IMR-90 (cell line): ENCODE data around the gene SP3. TPM values are rescaled to one million over a fixed set of nuclear protein-coding genes. Genes with fewer than 3 reads are reported as not detected.

Experiments used
- ATAC-seq: fragments of 200-7000 bp; cut with Tn5 transposase; 2 replicates; pipeline ENCODE4 v1.9.1; 2020; ENCODE audit warnings: low read depth, mild to moderate bottlenecking, moderate library complexity
- BruUV-seq: library from RNA; stranded (reverse); fragments of 400-500 nt; replicated peaks from 2 replicates; lab custom pipeline; 2021; lab: Mats Ljungman, UMichigan
- CTCF ChIA-PET: fragments of 300-600 bp; formaldehyde crosslinking; extraction: SDS; loops from one replicate; lab custom pipeline; 2021; ENCODE audit warnings: antibody characterized with exemption; lab: Yijun Ruan, JAX
- POLR2A ChIA-PET: fragments of 300-600 bp; sonication (Branson Sonifier 250); formaldehyde crosslinking; loops from one replicate; lab custom pipeline; 2022; ENCODE audit warnings: antibody characterized with exemption; ENCODE audit not compliant: unreplicated experiment; lab: Charles Lee
- DNase-seq: peaks from one replicate; pipeline ENCODE4 v3.0.0; 2013
- H2AFZ ChIP-seq: replicated peaks from 2 replicates; pipeline ENCODE3; 2013; ENCODE audit warnings: low read length, mild to moderate bottlenecking; ENCODE audit not compliant: poor library complexity
- H2AK5ac ChIP-seq: 2 replicates; pipeline ENCODE4 v1.6.1; 2013; ENCODE audit warnings: low read depth, low read length, inconsistent platforms
- H2AK9ac ChIP-seq: replicated peaks from 2 replicates; pipeline ENCODE3; 2013; ENCODE audit warnings: mild to moderate bottlenecking, low read depth, low read length, moderate library complexity; ENCODE audit not compliant: poor library complexity
- H2BK120ac ChIP-seq: 2 replicates; pipeline ENCODE4 v1.6.1; 2013; ENCODE audit warnings: low read depth, low read length, inconsistent platforms
- H2BK15ac ChIP-seq: 3 replicates; pipeline ENCODE4 v1.6.1; 2013; ENCODE audit warnings: low read depth, low read length, inconsistent platforms
- H2BK20ac ChIP-seq: 2 replicates; pipeline ENCODE4 v1.6.1; 2013; ENCODE audit warnings: low read depth, mild to moderate bottlenecking, inconsistent platforms, low read length, moderate library complexity
- H2BK5ac ChIP-seq: 2 replicates; pipeline ENCODE4 v1.6.1; 2013; ENCODE audit warnings: mild to moderate bottlenecking, low read depth, low read length, inconsistent platforms; ENCODE audit not compliant: poor library complexity, severe bottlenecking
- H3K14ac ChIP-seq: replicated peaks from 2 replicates; pipeline ENCODE4 v1.6.1; 2013; ENCODE audit warnings: low read depth, low read length, inconsistent platforms
- H3K18ac ChIP-seq: 2 replicates; pipeline ENCODE4 v1.6.1; 2013; ENCODE audit warnings: low read depth, low read length, control low read depth
- H3K23ac ChIP-seq: 2 replicates; pipeline ENCODE4 v1.6.1; 2013; ENCODE audit warnings: low read depth, low read length, inconsistent platforms
- H3K27ac ChIP-seq: 2 replicates; pipeline ENCODE4 v1.5.1; 2013; ENCODE audit warnings: mild to moderate bottlenecking, control low read depth, low read length; ENCODE audit not compliant: insufficient read depth
- H3K27me3 ChIP-seq: 2 replicates; pipeline ENCODE4 v1.6.1; 2013; ENCODE audit warnings: low read length; ENCODE audit not compliant: control insufficient read depth, insufficient read depth
- H3K36me3 ChIP-seq: 2 replicates; pipeline ENCODE4 v1.6.1; 2013; ENCODE audit warnings: low read length, mixed read lengths; ENCODE audit not compliant: control insufficient read depth, insufficient read depth
- H3K4ac ChIP-seq: 2 replicates; pipeline ENCODE4 v1.6.1; 2013; ENCODE audit warnings: low read depth, low read length, inconsistent platforms
- H3K4me1 ChIP-seq: 2 replicates; pipeline ENCODE4 v1.6.1; 2013; ENCODE audit warnings: low read length, mixed read lengths; ENCODE audit not compliant: control insufficient read depth, insufficient read depth
- H3K4me2 ChIP-seq: 2 replicates; pipeline ENCODE4 v1.6.1; 2013; ENCODE audit warnings: low read depth, mild to moderate bottlenecking, control low read depth, low read length, moderate library complexity
- H3K4me3 ChIP-seq: 2 replicates; pipeline ENCODE4 v1.5.1; 2013; ENCODE audit warnings: low read depth, mild to moderate bottlenecking, control low read depth, low read length, moderate library complexity; ENCODE audit not compliant: insufficient read depth
- H3K56ac ChIP-seq: 2 replicates; pipeline ENCODE4 v1.6.1; 2013; ENCODE audit warnings: low read length, inconsistent platforms; ENCODE audit not compliant: insufficient read depth; ENCODE audit errors: extremely low read depth
- H3K79me1 ChIP-seq, 2 experiments: 2 replicates each; pipeline ENCODE4 v1.6.1; 2013; ENCODE audit warnings: low read length in 2 of 2, inconsistent platforms in 1 of 2, low read depth in 1 of 2
- H3K9ac ChIP-seq: 2 replicates; pipeline ENCODE4 v1.6.1; 2013; ENCODE audit warnings: low read depth, low read length, control low read depth
- H3K9me1 ChIP-seq: 2 replicates; pipeline ENCODE4 v1.6.1; 2013; ENCODE audit warnings: low read length, inconsistent platforms; ENCODE audit not compliant: insufficient read depth
- H3K9me3 ChIP-seq: 2 replicates; pipeline ENCODE4 v1.6.1; 2013; ENCODE audit warnings: low read length; ENCODE audit not compliant: control insufficient read depth, insufficient read depth
- H4K20me1 ChIP-seq: 2 replicates; pipeline ENCODE4 v1.6.1; 2013; ENCODE audit warnings: low read length, inconsistent platforms; ENCODE audit not compliant: insufficient read depth
- H4K5ac ChIP-seq: 2 replicates; pipeline ENCODE4 v1.6.1; 2013; ENCODE audit warnings: mild to moderate bottlenecking, low read depth, low read length, control low read depth
- H4K8ac ChIP-seq, 2 experiments: 2 replicates each; pipeline ENCODE4 v1.6.1; 2013; ENCODE audit warnings: low read depth in 2 of 2, low read length in 2 of 2, control low read depth in 1 of 2, inconsistent platforms in 1 of 2
- H4K91ac ChIP-seq: 2 replicates; pipeline ENCODE4 v1.6.1; 2013; ENCODE audit warnings: low read depth, low read length, inconsistent platforms; ENCODE audit not compliant: insufficient read depth
- CEBPB ChIP-seq: IDR thresholded peaks from 2 replicates; pipeline ENCODE4 v1.6.1; 2012; ENCODE audit warnings: low read depth, low read length, improper control_type of control experiment
- CHD1 ChIP-seq: IDR thresholded peaks from 2 replicates; pipeline ENCODE4 v1.6.1; 2012; ENCODE audit warnings: low read depth, low read length, improper control_type of control experiment
- FOS ChIP-seq: fragments of 150-350 bp; IDR thresholded peaks from 2 replicates; pipeline ENCODE4 v1.6.1; 2016; ENCODE audit warnings: low read depth, low read length
- MAZ ChIP-seq: IDR thresholded peaks from 2 replicates; pipeline ENCODE4 v1.6.1; 2012; ENCODE audit warnings: low read depth, mild to moderate bottlenecking, low read length, improper control_type of control experiment, moderate library complexity, borderline replicate concordance
- MXI1 ChIP-seq: IDR thresholded peaks from 2 replicates; pipeline ENCODE4 v1.6.1; 2012; ENCODE audit warnings: low read depth, mild to moderate bottlenecking, low read length, moderate library complexity, borderline replicate concordance
- POLR2A ChIP-seq: IDR thresholded peaks from 2 replicates; pipeline ENCODE4 v1.6.1; 2012; ENCODE audit warnings: mild to moderate bottlenecking, low read depth, low read length
- RAD21 ChIP-seq: IDR thresholded peaks from 2 replicates; pipeline ENCODE4 v1.6.1; 2012; ENCODE audit warnings: low read length, improper control_type of control experiment
- RCOR1 ChIP-seq: IDR thresholded peaks from 2 replicates; pipeline ENCODE4 v1.6.1; 2012; ENCODE audit warnings: mild to moderate bottlenecking, low read length, improper control_type of control experiment; ENCODE audit not compliant: insufficient replicate concordance
- RFX5 ChIP-seq: IDR thresholded peaks from 2 replicates; pipeline ENCODE4 v1.8.0; 2012; ENCODE audit warnings: low read depth, mild to moderate bottlenecking, low read length, moderate library complexity
- SMC3 ChIP-seq: fragments of 150-350 bp; IDR thresholded peaks from 2 replicates; pipeline ENCODE4 v1.6.1; 2016; ENCODE audit warnings: low read depth, mild to moderate bottlenecking, antibody characterized with exemption, low read length, moderate library complexity
- WGBS, 2 experiments: methylation state at CpG; one replicate each; pipeline versions ENCODE4 v1.1.5 to v1.1.7; 2013; ENCODE audit warnings: missing lambda C conversion rate in 2 of 2; ENCODE audit not compliant: insufficient read length in 1 of 2; ENCODE audit errors: extremely low coverage in 2 of 2; 5-methylcytosine and 5-hydroxymethylcytosine counted together
- dilution Hi-C: fragments of 300-500 bp; cut with HindIII; formaldehyde crosslinking; loops from one replicate; pipeline ENCODE4 v1.14.3; 2018; ENCODE audit warnings: low sequenced_read_pairs; ENCODE audit not compliant: unreplicated experiment
- in situ Hi-C: fragments of 300-500 bp; cut with MboI; formaldehyde crosslinking; loops from 3 replicates; pipeline ENCODE4 v1.14.3; 2019; ENCODE audit warnings: low sequenced_read_pairs, inconsistent platforms, mixed read lengths
- intact Hi-C: fragments of 100-400 bp; cut with micrococcal nuclease; formaldehyde crosslinking; loops from 2 replicates; pipeline ENCODE4 v1.10.0; 2022
- polyA plus RNA-seq, 3 experiments: library from polyadenylated mRNA; depleted of rRNA; stranded (reverse); fragments of >200 nt; gene quantifications; 2 replicates each; pipeline ENCODE4 v1.2.3, GENCODE V29; 2012; ENCODE audit warnings: low replicate concordance in 1 of 3
- total RNA-seq: library from RNA; depleted of rRNA; stranded (reverse); fragments of >200 nt; gene quantifications from 2 replicates; pipeline ENCODE4 v1.2.3, GENCODE V29; 2012
- TF ChIP-seq, protein P1 (sequence below): fragments of 150-350 bp; IDR thresholded peaks from 2 replicates; pipeline ENCODE4 v1.6.1; 2016; ENCODE audit warnings: low read depth, mild to moderate bottlenecking, low read length, moderate library complexity, borderline replicate concordance
- TF ChIP-seq, protein P2 (sequence below): fragments of 150-350 bp; IDR thresholded peaks from 2 replicates; pipeline ENCODE4 v1.6.1; 2017; ENCODE audit warnings: mild to moderate bottlenecking, antibody characterized with exemption, low read length, low read depth

Gene SP3
- total and polyA plus RNA-seq, 2 of the 4 experiments (the other 2 are of a cell fraction) = 26.7 to 136 TPM

DNA sequence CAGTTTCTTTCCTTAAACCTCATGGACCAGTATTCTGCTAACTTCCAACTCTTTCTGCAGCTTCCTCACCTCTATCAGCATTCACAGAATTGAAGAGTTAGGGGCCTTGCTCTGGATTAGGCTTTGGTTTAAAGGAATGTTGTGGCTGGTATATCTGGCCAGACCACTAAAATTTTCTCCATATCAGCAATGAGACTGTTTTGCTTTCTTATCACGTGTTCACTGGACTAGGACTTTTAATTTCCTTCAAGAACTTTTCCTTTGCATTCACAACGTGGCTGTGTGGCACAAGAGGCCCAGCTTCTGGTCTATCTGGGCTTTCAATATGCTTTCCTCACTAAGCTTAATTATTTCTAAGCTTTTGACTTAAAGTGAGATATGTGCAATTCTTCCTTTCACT is 33.4 kb downstream of the SP3 start:
- H4K8ac ChIP-seq = no peak overlapping the region
- dilution Hi-C loops = no loop called here
- no peaks in the 10 kb centered on the region for H3K9me3 ChIP-seq
- H2AK9ac ChIP-seq = no peak overlapping the region
- POLR2A ChIA-PET = no interaction called here
- CTCF ChIA-PET = interaction anchor here (1.0 kb wide), 1 partner anchor 9 kb away, joined by 3 read pairs; no protein-coding TSS in a partner anchor
- no peak overlapping the region for H3K14ac ChIP-seq
- H4K5ac ChIP-seq = no peak overlapping the region
- peaks cover 9% of the 10 kb centered on the region for H3K36me3 ChIP-seq
- 0 out of 2 replicates have a peak, but pooled peaks cover 5% of the 10 kb centered on the region for H3K9me1 ChIP-seq
- BruUV-seq = no TSS peak
- H3K23ac ChIP-seq = no peak overlapping the region
- H3K4ac ChIP-seq = no peak overlapping the region
- no peak overlapping the region for H3K4me2 ChIP-seq
- H3K9ac ChIP-seq = no peak overlapping the region
- H2BK5ac ChIP-seq = no peak overlapping the region
- H3K4me3 ChIP-seq = no peak overlapping the region
- H3K4me1 ChIP-seq = peaks cover 3% of the 10 kb centered on the region; the same call in 1 of the 2 replicates
- no peak overlapping the region for H2AK5ac ChIP-seq
- H4K20me1 ChIP-seq = peaks cover 59% of the 10 kb centered on the region
- ATAC-seq (no peak), DNase-seq (no peak)
- H2BK20ac ChIP-seq = no peak overlapping the region
- in situ Hi-C loops = no loop called here
- peaks cover 18 to 67% of the 10 kb centered on the region in 2 experiments for H3K79me1 ChIP-seq
- intact Hi-C loops = no loop called here
- no peak overlapping the region for H2BK120ac ChIP-seq
- no peak overlapping the region for H2AFZ ChIP-seq
- no CpG with 5 or more reads among the region's 2 CpGs for WGBS, 2 experiments
- H3K27me3 ChIP-seq = no peaks in the 10 kb centered on the region
- H3K56ac ChIP-seq = no peak overlapping the region
- no peak overlapping the region for H3K18ac ChIP-seq
- no peak overlapping the region for H4K91ac ChIP-seq
- no peak overlapping the region for H3K27ac ChIP-seq
- TF ChIP-seq RFX5 (no peak), SMC3 (no peak), CEBPB (no peak), RCOR1 (no peak), RAD21 (no peak), POLR2A (no peak), MAZ (no peak), CHD1 (no peak), FOS (no peak), MXI1 (no peak)
- TF ChIP-seq, protein P1, sequence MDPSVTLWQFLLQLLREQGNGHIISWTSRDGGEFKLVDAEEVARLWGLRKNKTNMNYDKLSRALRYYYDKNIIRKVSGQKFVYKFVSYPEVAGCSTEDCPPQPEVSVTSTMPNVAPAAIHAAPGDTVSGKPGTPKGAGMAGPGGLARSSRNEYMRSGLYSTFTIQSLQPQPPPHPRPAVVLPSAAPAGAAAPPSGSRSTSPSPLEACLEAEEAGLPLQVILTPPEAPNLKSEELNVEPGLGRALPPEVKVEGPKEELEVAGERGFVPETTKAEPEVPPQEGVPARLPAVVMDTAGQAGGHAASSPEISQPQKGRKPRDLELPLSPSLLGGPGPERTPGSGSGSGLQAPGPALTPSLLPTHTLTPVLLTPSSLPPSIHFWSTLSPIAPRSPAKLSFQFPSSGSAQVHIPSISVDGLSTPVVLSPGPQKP = no peak
- TF ChIP-seq, protein P2, sequence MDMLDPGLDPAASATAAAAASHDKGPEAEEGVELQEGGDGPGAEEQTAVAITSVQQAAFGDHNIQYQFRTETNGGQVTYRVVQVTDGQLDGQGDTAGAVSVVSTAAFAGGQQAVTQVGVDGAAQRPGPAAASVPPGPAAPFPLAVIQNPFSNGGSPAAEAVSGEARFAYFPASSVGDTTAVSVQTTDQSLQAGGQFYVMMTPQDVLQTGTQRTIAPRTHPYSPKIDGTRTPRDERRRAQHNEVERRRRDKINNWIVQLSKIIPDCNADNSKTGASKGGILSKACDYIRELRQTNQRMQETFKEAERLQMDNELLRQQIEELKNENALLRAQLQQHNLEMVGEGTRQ = no peak
- H2BK15ac ChIP-seq = no peak overlapping the region
